ENCODE results near the gene SMYD3. TPM values are rescaled to one million over a fixed set of nuclear protein-coding genes. Genes with fewer than 3 reads are reported as not detected.

Gene SMYD3
- polyA plus RNA-seq, 3 donors, result 4.8 to 12.4 (median 7.1) TPM

DNA sequence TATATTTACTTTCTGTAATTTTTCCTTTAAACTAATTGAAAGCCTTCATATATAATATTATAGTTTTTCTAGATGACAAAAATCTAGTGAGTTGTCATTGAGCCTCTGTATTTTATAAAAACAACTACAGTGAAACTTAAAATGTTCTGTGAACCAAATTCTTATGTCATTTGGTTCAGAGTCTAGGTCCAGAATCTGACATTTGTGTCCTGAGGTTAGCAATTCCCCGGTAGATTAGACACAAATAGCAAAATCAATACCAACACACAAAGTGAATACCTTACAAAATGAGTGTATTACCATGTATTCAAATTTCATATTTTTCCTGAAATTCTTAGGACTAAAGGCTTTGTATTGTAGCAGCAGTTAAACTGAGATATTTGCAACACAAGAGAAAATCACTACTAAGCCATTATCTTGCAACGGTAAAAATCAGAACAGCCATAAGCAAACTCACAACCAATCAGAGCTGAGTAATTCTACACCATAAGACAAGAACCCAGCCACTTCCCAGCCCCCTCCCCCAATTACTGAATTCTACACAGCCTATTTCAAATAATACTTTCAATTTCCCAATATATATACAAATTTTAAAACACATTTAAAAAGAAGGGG is 573.5 kb downstream of the SMYD3 start:
- WGBS, 3 donors, result 30 to 55% (median 41%) methylated on average over 2 of the region's 2 CpGs
- no peak overlapping the region for H3K27ac ChIP-seq (ENCODE audit: low read depth, low read length)

DNA sequence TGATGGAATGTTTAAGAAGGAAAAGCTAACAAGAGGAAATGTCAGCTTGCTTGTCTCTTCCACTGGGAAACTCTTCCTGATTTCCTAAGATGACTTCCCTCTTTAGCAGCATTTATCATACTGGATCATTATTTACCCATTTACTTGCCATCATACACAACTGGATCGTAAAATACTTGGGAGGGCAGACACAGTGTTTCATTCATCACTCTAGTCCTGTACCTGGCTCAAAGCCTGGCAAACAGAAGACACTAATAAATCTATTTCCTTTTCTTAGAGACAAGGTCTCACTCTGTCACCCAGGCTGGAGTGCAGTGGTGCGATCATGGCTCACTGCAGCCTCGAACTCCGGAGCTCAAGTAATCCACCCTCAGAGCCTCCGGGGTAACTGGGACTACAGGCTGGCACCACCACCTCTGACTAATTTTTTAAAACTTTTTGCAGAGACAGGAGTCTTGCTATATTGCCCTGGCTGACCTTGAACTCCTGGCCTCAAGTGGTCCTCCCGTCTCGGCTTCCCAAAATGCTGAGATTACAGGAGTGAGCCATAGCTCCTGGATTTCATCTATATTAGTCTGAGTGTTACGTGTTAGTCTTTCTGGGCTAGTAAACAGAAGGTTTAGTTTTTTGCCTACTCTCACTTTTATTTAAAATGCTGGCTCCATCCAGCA is 574.6 kb downstream of the SMYD3 start:
- H3K27ac ChIP-seq (ENCODE audit: low read depth, low read length), result no peak overlapping the region
- 90 to 92% (median 92%) methylated on average over 8 of the region's 8 CpGs for WGBS, 3 donors

DNA sequence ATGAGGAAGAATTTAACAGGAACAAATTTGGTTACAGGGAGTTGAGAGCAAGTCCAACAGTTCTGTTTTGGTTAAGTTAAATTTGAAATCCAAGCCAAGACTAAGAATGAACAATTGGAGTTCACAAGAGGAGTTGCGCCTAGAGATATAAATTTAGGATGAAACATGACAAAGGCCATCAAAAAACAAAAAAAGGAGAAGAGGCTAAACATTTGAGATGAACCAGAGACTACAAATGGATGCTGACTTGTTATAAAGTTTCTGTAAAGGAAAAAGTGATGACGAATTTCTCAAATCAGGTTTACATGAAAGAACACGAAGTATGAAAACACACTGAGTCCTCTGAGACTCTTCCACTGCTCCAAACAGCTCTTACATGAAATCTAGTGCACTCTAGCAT is 575.6 kb downstream of the SMYD3 start:
- WGBS, 3 donors, result 85 to 90% (median 90%) methylated on average over 3 of the region's 3 CpGs
- no peak overlapping the region for H3K27ac ChIP-seq (ENCODE audit: low read depth, low read length)

DNA sequence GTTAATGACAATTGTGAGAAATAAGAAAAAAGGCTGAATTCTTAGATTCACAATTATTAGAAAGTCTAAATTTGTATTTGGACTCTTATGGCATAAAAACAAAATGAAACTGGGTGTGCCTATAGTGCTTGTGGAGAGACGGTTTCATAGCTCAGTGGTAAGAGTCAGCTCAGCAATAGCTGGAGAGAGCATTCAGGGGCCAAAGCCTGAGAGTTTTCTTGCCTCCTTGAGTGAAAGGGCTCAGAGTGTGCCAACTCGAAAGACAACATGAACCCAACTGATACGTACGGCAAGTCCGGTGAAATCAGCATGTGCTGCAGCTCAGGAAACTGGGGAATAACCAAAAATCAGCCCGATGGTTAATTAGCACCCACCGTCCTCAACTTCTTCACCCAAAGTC is 577.9 kb downstream of the SMYD3 start:
- WGBS, 3 donors, result 96 to 98% (median 97%) methylated on average over 7 of the region's 7 CpGs
- H3K27ac ChIP-seq (ENCODE audit: low read depth, low read length), result no peak overlapping the region

DNA sequence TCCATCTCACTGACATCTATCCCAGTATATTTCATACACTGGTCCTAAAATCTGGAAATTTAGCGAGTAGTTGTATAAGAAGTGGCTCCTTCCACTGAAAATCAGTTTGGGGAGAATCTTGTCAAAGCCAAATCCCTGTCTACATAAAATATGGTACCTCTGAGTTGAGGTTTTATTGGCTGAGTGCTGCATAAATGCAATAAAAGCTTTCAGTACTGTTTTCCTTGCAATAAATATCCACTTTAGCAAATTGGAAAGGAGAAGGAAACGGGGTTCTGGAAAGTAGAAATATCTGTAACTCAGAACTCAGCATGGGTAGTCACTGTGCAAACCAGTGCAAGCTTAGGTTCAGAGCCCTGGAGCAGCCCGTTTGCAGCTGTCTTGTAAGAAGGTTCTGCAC is 580.2 kb downstream of the SMYD3 start:
- 80 to 91% (median 87%) methylated on average over 3 of the region's 3 CpGs for WGBS, 3 donors
- H3K27ac ChIP-seq (ENCODE audit: low read depth, low read length), result no peak overlapping the region

DNA sequence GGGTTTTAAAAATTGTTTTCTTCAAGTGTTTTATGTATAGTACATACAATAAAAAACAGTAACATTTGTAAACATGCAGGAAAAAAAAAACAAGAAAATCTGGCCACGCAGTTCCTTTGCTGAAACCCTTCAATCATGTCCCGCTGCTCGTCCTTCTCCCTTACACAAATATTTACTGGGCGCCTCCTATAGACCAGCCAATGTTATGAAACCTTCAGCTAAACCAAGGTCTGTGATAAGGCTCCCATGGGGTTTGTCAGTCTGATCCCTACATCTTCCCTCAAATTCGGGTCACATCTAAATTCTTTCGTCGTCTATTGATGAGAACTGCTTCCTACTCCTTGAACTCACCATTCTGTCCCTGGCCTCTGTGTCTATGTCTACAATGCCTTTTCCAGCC is 583.9 kb downstream of the SMYD3 start:
- 68 to 92% (median 90%) methylated on average over 7 of the region's 7 CpGs for WGBS, 3 donors
- H3K27ac ChIP-seq (ENCODE audit: low read depth, low read length), result no peak overlapping the region

DNA sequence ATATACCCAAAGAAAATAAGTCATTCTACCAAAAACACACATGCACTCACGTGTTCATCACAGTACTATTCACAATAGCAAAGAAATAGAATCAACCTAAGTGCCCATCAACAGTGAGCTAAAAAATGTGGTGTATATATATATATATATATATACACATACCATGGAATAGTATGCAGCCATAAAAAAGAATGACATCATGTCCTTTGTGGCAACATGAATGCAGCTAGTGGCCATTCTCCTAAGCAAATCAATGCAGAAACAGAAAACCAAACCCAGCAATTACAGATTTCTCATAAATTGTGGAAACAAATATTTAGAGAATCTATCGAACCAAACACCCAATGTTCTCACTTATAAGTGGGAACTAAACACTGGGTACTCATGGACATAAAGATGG is 585.7 kb downstream of the SMYD3 start:
- no peak overlapping the region for H3K27ac ChIP-seq (ENCODE audit: low read depth, low read length)
- WGBS, 3 donors, result 96 to 100% (median 99%) methylated on average over 2 of the region's 2 CpGs

DNA sequence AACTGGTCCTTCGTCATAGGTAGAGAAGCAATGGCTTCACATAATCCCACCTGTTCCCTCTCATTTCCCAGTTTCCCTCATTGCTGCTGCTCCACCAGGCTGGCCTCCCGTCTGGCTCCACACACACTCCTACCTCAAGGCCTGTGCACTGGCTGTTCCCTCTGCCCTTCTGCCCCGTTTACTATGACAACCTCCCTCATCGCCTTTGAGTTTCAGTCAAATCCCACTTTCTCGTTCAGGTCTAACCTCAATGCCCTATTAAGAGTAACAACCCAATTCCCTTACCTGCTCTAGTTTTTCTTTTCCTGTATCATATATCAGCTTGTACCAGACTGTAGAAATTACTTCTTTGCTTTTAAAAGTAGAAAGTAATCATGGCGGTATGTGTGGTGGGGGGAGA is 589.7 kb downstream of the SMYD3 start:
- 79 to 85% (median 82%) methylated on average over 6 of the region's 6 CpGs for WGBS, 3 donors
- no peak overlapping the region for H3K27ac ChIP-seq (ENCODE audit: low read depth, low read length)

DNA sequence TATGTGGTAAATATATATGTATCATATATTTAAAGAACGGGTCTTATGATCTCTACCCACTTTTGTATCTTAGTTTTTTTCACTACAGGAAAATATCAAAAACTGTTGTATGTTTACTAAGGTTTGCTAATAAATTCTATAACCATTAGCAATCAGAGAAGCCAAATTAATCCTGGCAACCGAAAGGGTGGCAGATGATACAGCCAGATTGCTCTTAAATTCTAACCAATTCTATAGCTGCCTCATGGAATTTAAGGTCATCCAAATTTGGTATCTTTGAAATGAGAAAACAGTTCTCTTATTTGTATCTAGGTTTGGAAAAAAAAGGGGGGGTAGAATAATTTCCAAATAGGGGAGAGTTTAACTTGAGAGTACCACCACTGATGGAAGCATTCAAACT is 591.2 kb downstream of the SMYD3 start:
- 93 to 94% (median 93%) methylated on average over 2 of the region's 2 CpGs for WGBS, 3 donors

DNA sequence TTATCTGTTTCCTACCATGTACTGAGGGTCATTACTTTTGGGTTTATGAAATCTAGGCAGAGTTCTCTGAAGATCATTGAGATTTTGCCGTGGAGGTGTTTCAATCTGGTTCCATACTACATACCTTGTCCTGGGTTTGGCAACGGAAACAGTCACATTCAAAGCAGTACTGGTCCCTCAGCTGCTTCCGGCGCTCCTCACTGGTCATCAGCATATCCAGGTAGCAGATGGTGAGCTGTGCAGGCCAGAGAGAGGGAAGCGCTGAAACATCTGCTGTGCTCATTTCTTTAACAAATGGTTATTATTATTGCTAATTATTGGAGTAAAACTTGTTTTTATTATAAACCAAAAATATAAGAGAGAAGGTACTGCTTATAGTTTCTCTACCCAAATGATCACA is 591.7 kb downstream of the SMYD3 start:
- 93 to 95% (median 95%) methylated on average over 5 of the region's 5 CpGs for WGBS, 3 donors
- no peak overlapping the region for H3K27ac ChIP-seq (ENCODE audit: low read depth, low read length)

More for the DNA sequence above, 591.2 kb downstream of the SMYD3 start:
- H3K27ac ChIP-seq (ENCODE audit: low read depth, low read length), result no peak overlapping the region

DNA sequence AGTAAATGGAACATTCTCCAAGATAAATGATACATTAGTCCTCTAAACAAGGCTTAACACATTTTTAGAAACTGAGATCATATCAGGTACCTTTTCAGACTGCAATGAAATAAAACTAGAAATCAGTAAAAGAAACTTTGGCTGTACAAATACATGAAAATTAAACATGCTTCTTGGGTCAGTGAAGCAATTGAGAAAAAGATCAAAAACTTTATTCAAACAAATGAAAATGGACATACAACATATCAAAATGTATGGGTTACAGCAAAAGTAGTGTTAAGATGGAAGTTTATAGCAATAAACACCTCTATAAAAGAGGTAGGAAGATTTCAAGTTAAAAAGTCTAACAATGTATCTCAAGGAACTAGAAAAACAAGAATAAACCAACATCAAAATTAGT is 598.5 kb downstream of the SMYD3 start:
- no peak overlapping the region for H3K27ac ChIP-seq (ENCODE audit: low read depth, low read length)

DNA sequence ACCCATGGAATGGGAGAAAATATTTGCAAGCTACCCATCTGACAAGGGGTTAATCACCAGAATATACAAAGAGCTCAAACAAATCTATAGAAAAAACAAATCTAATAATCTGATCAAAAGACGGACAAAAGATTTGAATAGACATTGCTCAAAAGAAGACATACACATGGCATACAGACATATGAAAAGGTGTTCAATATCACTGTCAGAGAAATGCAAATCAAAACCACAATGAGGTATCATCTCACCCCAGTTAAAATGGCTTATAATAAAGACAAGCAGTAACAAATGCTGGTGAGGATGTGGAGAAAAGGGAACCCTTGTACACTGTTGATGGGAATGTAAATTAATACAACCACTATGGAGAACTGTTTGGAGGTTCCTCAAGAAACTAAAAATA is 600.9 kb downstream of the SMYD3 start:
- WGBS, 3 donors, result 61 to 97% (median 88%) methylated on average over 1 of the region's 1 CpG
- no peak overlapping the region for H3K27ac ChIP-seq (ENCODE audit: low read depth, low read length)

DNA sequence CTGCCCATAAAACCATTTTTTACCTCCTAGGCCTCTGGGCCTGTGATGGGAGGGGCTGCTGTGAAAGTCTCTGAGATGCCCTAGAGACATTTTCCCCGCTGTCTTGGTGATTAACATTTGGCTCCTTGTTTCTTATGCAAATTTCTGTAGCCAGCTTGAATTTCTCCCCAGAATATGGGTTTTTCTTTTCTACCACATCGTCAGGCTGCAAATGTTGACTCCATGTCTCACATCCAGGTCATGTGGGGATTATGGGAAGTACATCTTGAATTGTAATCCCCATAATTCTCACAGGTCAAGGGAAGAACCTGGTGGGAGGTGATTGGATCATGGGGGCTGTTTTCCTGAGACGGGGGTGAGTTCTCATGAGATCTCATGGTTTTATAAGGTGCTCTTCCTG is 603.2 kb downstream of the SMYD3 start:
- H3K27ac ChIP-seq (ENCODE audit: low read depth, low read length), result no peak overlapping the region
- WGBS, 3 donors, result 91 to 98% (median 95%) methylated on average over 3 of the region's 3 CpGs

DNA sequence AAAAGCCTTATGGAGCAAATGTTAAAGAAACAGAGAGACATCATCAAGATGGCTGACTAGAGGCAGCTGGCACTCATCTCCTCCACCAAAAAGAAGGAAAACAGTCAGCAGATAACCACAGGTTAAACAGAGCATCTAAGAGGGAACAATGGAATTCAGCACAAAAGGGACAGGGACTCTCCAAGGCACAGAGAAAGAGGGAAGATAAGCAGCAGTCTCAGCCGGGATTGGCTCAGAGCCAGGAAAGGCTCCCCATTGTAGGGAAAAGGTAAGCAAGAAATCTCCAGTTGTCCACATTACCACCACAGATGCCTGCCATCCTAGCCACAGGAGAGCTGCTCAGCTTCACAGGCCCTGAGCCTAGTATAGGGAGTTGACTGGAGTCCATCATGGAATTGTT is 605.5 kb downstream of the SMYD3 start:
- WGBS, 3 donors, result 38 to 70% (median 53%) methylated on average over 1 of the region's 1 CpG
- H3K27ac ChIP-seq (ENCODE audit: low read depth, low read length), result no peak overlapping the region

DNA sequence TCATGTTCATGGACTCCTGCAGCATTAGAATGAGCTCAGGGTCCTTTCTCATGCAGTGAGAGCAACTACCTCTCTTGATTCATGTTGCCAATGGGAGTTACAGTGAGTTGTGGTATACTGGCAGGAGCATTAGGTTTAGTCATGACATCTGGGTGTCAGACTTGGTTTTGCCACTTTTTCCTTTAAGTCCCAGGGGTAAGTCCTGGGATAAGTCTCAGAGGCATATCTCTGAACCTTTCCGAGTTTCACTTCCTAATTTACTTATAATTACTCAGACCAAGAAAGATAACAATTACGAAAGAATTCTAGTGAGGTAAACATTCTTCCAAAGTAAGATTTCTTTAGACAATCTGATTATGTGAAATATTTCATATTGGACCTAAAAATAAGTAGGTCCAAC is 606.0 kb downstream of the SMYD3 start:
- no peak overlapping the region for H3K27ac ChIP-seq (ENCODE audit: low read depth, low read length)
- 82 to 89% (median 88%) methylated on average over 2 of the region's 2 CpGs for whole genome bisulfite sequencing, 3 donors

DNA sequence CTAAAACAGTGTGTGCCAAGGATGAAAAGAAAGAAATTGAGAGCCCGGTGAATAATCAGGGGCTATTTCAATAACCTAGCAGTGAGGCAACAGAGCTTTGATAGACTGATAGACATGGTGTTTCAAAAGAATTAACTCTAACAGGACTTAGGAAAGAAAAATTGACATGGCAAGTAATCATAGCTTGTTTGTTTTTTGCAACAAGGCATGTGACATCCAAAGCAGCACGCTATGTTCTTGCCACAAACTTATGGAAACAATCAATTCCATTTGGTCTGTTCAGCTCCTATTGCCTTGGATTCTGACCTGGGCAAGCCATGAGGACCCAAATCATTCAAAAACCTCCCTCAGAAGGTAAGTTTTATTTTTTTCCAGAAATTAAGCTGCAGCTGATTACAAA is 608.5 kb downstream of the SMYD3 start:
- 80 to 100% (median 93%) methylated on average over 2 of the region's 2 CpGs for WGBS, 3 donors
- H3K27ac ChIP-seq (ENCODE audit: low read depth, low read length), result no peak overlapping the region

DNA sequence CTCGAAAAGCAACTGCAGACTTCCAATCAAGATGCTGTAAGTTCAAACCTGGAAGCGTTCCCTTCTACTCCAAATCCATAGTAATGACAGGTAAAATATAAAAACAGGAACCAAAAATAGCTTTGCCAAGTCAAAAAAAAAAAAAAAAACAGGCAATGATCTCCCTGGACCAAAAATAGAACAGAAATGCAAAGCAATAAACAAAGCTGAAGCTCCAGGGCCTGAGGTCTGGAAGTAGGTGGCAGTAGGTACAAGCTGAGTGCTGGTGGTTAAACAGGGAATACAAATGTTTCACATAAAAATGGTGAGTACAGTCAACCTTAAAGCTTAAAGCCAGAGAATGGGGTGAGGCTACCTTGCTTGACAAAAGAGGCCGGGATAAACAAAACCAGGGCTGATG is 610.8 kb downstream of the SMYD3 start:
- 89 to 92% (median 90%) methylated on average over 3 of the region's 3 CpGs for WGBS, 3 donors
- no peak overlapping the region for H3K27ac ChIP-seq (ENCODE audit: low read depth, low read length)

DNA sequence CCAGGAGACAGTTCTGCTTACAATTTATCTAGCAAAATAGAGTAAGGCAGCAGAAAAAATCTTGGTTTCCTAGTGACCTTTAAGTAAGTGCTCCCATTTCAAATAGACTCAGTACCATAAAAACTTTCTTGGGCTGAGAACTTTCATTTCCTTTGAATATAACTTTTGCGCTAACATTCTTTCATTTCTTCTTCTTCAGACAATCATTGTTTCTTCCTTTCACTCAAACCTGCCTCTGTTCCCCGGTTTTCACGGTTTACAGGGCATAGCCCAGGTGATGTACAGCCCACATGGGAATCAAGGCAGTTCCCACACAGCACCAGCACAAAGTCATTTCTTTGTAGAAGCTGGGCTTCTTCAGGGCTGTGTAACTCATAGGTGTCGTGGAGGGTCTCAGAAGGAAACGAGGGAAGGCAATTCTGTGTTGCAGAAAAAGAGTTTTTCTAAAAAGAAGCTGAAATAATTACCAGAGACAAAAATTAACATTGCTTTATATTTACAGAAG is 611.6 kb downstream of the SMYD3 start:
- H3K27ac ChIP-seq (ENCODE audit: low read depth, low read length), result no peak overlapping the region
- WGBS, 3 donors, result 84 to 96% (median 89%) methylated on average over 5 of the region's 5 CpGs

DNA sequence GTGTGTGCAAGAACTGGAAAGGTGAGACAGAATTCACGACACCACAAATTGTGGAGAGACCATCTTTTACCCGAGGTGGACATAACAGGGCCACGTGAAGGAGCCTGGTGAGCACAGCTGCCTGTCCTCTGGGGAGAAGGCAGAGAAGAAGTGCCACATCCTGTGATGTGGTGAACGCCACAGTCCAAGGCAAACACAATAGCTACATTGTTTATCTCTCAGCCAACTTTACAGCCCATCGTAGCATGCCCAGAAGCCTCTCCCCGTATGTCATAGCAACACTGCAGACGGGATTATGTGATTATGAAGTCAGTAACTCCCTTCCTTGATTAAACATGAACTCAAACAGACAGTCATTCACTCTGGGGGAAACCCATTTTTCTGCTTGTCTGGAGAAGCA is 612.2 kb downstream of the SMYD3 start:
- H3K27ac ChIP-seq (ENCODE audit: low read depth, low read length), result no peak overlapping the region
- 83 to 90% (median 87%) methylated on average over 7 of the region's 7 CpGs for WGBS, 3 donors

DNA sequence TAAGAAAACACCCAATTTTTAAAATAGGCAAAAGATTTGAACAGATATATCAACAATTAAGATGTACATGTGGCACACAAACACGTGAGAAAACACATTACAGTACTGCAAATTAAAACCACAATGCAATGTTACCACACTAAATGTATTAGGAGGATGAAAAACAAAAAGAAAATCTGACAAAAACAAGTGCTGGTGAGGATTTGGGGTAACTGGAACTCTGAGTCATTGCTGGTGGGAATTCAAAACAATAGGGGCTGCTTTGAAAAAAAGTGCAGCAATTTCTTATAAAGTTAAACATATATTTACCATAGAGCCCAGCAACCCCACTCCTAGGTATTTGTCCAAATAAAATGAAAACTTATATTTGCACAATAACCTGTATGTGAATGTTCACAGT is 614.1 kb downstream of the SMYD3 start:
- no peak overlapping the region for H3K27ac ChIP-seq (ENCODE audit: low read depth, low read length)
- 84 to 90% (median 89%) methylated on average over 1 of the region's 1 CpG for WGBS, 3 donors

Data from adipose tissue (tissue), 3 donors.